Stimulated activated CD4-positive, alpha-beta T cell treated with anti-CD3 and anti-CD28 coated beads, TNF-alpha, amount 100 ng/mL, for 4 hours (primary cell): Measurements from ENCODE around the gene ART4.

ENCODE experiments used
- DNase-seq, 3 experiments: peaks; one replicate each; pipeline ENCODE4 v3.0.0-alpha.2; 2020; ENCODE audit warnings: low read depth in 3 of 3

Gene ART4

DNA sequence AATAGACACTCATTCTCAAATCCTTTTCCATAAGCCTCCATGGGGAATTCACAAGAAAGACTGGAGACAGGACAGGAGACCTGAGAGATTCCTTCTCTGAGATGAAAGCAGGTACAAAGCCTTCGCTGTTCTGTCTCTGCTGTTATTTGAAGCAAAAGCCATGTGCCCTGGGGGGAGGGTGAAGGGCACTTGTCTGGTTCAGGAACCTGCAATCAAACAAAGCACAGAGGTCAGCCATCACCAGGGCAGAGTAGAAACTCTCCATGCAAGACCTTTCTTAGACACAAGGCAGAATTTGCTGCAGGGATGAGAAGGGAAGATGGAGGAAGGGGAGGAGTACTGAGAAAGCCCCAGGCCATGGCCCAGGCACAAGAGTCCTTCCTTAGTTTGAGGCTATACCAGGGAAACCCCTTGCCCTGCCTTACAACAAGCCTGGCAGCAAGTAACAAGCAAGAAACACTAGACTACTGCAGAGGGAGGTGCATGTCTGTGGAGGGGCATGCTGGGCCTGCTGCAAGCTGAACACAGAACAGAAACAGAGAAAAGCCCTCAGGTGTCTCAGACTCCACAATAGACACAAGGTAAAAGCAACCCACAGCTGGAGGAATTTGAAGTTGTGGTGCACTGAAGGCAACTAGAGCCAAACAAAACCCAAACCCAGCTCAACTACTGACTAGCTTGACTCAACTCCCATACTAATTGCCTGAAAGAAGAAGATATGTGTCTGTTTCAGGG, 7.8 kb upstream of the ART4 start:
- DNase-seq, result no peak

DNA sequence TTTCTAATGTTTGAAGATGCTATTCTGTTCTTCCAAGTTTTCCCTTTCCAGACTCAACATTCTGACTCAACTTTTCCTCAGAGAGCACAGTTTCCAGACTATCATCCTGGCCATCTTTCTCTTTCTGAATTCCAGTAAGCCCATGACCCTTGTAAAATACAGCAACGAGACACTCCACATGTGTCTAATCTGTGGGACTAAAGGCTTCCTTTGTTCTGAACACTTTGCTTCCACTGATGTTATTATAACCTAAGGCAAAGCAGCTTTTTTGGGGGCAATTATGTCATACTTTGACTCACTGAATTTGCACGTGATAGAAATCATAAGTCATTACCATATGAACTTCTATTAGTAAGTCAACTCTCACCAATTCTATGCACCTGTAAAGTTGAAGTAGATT, 6.3 kb upstream of the ART4 start:
- no peak for DNase-seq

DNA sequence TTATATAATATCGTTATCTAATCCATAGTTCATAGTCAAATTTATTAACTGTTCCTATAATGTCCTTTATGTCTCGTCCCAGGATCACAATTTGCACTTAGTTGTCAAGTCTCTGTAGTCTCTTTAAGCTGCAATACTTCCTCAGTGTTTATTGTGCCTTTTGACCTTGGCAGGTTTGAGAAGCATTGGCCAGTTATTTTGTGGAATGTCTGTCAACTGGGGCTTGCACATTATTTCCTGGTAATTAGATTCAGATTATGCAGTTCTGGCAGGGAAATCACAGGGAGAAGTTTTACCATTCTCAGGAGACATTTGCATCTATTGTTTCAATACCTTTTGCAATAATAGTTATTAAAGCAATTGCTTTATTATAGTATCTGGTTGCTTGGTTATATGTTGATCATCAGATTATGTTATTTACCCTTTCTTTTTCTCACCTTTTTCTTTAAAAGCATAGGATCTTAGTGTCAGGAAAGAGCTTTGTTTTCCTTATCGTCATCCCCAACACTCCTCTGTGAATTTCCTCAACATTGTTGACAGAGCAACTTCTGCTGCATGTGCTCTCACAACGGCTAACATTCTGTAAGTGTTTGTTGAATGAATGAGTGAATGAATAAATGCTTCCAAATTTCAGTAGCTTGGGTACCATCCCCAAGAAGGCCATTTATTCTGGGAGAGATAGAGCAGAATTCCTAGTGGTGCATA, 3.7 kb upstream of the ART4 start:
- no peak for DNase-seq

GRCh38 chr12:14846042-14846587, 2.8 kb upstream of the ART4 start:
- DNase-seq, result no peak

- DNase-seq, result peak in 1 of 3 experiments; percentile 5
Observed at GRCh38 chr12:14845350-14845750, 2.0 kb upstream of the ART4 start.

GRCh38 chr12:14844401-14844800, 1.1 kb upstream of the ART4 start:
- no peak for DNase-seq

GRCh38 chr12:14842315-14842714, 1.0 kb downstream of the ART4 start:
- no peak for DNase-seq

DNA sequence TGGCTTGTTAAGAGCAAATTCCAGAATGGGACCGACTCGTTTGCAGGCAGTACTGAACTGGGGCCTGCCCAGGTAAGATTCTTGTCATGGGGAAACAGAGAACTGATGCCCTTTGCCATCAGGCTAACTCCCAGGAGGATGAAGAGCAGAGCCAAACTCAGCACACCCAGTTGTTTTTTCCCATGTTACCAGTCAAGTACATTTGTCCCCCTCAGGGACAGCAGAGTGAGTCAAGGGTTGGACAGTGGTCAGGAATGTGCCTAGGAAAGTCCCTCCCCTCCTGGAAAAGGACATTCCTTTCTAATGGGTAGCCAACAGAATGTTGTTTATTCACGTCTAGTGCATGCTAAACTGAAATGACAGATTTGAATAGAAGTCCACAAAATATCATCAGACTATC, 1.6 kb downstream of the ART4 start:
- DNase-seq, result no peak

DNA sequence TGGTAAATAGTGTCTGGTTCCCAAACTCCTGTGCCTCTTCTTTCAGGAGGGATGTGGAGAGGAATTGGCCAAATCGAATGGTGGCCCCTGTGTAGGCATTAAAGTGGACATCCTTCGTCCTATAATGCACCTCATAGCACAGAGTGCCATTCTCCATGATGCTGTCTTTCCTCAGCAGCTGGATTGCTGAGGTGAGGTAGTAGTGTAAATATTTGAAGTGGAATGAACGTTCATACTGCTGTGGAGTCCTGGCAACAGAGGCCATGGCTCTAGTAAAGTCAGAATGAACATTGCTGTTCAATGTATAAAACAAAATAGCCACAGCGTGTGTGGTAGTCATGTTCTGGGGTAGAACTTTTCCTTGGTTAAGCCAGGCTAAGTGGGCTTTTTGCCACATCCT, 2.7 kb downstream of the ART4 start:
- no peak for DNase-seq

DNA sequence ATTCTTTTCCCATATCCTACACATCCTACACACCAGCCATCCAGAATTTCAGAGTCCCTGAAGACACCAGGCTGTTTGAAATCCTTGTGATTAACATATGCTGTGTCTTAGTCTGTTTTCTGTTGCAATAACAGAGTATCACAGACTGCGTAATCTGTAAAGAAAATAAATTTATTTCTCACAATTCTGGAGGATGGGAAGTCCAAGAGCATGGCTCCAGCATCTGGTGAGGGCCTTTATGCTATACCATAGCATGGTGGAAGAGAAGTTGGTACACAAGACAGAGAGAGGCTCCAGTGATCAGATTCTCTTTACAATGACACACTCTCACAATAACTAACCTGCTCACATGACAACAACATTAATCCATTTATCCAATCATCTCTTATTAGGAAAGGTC, 4.1 kb downstream of the ART4 start:
- DNase-seq, result no peak

DNA sequence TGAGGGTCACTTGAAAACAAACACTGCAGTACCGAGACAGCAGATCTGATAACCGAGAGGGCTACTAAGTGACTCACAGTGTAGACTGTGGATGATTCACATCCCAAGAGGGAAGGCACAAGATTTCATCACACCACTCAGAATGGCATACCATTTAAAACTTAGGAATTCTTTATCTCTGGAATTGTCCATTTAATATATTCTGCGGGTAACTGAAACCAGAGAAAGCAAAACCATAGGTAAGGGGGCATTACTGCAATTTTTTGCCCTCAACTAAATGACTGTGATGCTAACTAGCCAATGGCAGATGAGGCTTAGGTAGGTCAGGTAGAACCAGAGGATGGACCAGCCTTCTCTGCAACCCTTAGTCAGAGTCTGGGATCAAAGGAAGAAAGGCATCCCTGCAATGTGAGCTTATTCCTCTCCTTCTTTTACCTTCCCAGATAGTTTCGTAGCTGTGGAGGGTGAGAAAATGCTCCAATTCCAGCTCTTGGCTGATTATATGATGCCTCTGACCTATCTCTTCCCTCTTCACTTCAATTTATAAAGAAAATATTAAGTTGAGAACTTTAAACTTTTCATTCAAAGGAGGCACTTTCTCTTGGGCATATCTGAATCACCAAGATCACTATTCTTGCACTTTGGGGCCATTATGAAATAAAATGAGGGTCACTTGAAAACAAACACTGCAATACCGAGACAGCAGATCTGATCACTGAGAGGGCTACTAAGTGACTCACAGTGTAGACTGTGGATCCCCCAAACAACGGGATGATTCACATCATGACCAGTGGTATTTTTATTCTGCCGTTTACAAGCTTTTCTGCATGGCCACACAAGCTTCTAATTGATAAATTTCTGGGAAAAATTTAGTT, 6.8 kb downstream of the ART4 start:
- no peak for DNase-seq

- DNase-seq, result no peak
Observed at GRCh38 chr12:14834509-14834908, 8.8 kb downstream of the ART4 start.

DNA sequence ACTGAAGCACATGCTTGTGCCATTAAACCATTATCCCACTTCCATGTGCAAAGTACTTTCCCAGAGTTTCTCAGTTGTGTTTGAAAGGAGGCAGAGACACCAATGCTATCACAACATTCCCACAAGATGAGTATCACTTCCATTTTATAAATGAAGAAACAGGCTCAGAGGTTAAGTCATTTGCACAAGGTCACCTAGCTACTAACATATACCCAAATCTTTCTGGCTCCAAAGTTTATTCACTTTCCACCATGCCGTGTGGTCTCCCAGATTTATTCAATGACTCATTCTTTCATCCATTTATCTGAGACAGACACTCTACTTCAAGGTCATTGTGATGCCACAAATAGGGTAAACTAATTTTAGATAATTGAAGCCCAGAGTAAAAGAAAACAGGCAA, 9.4 kb downstream of the ART4 start:
- DNase-seq, result no peak

DNA sequence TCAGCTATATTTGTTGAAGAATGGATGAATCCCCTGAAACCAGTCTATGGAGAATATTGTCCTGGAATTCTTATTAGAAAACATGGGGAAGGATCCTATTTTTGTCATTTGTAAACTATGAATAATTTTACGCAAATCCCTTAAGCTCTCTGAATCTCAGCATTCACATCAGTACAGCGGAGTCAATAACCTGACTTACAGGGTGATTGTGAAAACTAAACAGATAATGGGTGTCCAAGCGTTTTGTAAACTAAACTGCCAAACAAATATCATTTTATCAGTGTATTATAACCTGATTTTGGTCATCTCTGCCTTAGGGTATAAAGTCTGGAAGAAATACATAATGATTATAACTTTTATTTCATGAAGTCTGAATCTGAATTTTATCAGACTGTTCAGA, 10.0 kb downstream of the ART4 start:
- no peak for DNase-seq

DNA sequence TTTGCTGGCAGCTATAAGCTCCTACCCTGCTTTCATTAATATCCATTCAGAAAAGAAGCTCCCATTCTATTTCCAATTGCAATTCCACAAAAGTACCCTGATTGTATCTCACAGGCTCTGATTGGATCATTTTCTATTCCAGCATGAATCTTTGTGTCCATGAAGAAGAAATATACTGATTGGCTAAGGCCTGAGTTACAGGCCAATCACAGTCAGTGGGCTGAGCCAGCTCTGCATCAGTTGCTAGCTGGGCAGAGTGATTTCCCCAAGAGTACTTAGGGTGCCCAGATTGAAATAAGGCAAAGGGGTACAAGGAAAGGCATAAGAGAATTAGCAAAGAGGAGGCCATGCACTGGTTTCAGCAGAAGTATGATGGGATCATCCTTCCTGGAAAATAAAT, 14.4 kb downstream of the ART4 start:
- no peak for DNase-seq

- DNase-seq, result no peak
Observed at GRCh38 chr12:14827043-14827442, 16.3 kb downstream of the ART4 start.

GRCh38 chr12:14826491-14826890, 16.8 kb downstream of the ART4 start:
- DNase-seq, result no peak

- no peak for DNase-seq
Observed at GRCh38 chr12:14825256-14825655, 18.1 kb downstream of the ART4 start.

- no peak for DNase-seq
Observed at GRCh38 chr12:14824012-14824634, 19.2 kb downstream of the ART4 start.

DNA sequence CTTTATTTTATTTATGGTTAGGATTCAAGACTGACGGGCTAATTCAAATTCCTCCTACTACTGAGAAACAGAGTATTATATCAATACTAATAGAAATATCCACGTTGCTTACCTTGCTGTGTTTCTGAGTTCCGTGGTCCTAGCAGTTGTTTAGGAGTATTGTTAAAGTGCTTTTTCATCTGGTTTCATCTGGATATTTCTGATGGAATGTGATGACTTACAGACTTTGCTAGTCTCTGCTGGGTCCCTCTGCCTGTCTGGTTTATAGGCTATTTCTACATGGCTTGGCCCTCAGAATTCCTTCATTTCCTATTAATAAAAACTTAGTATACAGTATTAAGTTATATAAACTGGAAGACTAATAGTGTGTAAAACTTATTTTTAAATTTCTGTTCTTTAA, 29.3 kb downstream of the ART4 start, which contains the start of gene SMCO3:
SMCO3 (minus strand) TSS at position 169 of the 400 bp plus-strand sequence. CDS start 7,502 bp downstream, outside the sequence.
- no peak for DNase-seq

DNA sequence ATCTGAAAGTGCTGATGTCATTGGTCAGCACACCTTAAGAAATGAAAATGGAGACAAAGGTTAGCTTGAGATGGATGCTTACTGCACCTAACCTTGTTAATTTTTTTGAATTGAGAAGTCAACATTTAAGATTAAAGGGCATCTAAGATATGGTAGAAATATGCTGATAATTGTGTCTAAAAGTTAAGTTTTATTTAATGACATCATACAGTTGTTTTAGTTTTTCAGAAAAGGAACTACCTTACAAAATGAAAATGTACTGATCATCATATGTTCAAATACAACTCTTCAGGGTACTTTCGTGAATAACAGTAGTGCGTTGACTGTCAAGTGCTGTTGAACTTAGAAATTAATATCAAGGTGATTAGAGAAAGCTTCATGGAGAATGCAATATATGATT, 31.8 kb downstream of the ART4 start:
- no peak for DNase-seq
